Activated CD4-positive, alpha-beta T cell treated with anti-CD3 and anti-CD28 coated beads, Interleukin-2, amount 50 U/mL, for 48 hours (primary cell): ENCODE results near the gene NAP1L4.

Experiments used
- DNase-seq, 2 experiments: peaks; one replicate each; pipeline ENCODE4 v3.0.0-alpha.2; 2020

Gene NAP1L4

GRCh38 chr11:2902784-2903671, 89.1 kb downstream of the NAP1L4 start:
- no peak for DNase-seq

- DNase-seq = peak; percentile 98 to 99
These were observed 90.0 kb downstream of the NAP1L4 start for GRCh38 chr11:2901854-2902783.

DNA sequence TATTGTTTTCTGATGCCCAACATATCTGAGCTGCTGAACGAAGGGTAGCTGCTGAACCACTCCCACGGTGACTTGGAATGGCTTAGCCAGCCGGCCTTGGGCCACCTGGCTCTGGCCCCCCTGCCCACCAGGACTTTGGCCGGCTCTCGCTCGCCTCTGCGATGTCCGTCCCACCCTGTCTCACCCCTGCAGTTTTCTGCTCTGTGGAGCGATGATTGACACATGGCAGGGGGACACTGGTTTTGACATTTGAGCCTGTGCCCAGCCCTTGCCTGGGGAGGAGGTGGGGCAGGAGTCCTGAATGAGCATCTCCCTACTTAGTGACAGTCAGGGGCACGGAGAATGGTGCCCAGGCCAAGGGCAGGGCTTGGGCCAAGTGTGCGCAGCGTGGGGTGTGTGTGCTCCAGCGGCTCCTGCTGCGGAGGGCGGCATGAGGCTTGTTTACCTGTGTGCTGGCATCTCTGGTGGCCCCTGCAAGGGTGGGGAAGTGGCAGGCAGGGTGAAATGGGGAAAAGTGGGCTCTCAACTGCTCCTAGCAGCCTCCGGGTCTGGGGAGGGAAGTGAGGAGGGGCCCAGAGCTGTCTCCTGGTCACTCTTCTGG, 90.8 kb downstream of the NAP1L4 start:
- DNase-seq = no peak

DNA sequence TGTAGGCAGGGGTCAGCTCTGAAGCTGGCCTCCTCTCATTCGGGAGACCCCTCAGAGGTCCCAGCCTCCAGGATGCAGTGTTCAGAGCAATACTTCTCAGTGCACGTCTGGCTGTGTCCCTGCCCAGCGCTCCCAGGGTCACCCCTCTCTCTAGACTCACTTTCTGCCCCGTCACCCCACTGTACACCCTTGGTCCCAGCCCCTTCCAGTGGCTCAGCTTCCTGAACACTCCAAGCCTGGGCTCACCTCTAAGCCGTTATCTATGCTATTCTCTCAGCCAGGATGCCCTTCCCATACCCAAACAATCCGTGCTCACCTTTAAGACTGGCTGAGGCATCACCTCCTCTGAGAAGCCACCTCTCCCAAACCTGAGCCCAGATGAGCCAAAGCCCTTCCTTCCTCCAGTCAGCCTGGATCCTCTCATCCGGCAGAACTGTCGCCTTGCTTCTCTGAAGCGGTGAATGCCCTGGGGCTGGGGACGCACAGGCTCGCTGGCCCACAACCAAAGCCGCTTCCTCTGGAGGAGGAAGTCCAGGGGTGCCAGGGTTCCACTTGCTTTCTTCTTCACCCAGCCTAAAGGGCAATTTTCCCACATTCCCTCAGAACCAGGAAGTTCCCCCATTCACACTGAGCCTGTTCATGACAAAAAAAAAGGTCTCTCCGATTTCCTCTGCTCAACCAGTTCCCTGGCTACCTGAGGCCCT, 92.9 kb downstream of the NAP1L4 start:
- no peak for DNase-seq

GRCh38 chr11:2898366-2899079, 93.6 kb downstream of the NAP1L4 start:
- DNase-seq = peak; percentile 51 to 65

- DNase-seq = no peak
These were observed 95.1 kb downstream of the NAP1L4 start for GRCh38 chr11:2897048-2897447.

- no peak for DNase-seq
These were observed 96.1 kb downstream of the NAP1L4 start for GRCh38 chr11:2896047-2896446.
